GM19468 (cell line): ENCODE data around the gene MRAP.

Experiments used
- ATAC-seq: cut with Tn5 transposase; IDR thresholded peaks from one replicate; pipeline ENCODE4 v1.9.1; 2021; ENCODE audit warnings: mild to moderate bottlenecking, moderate library complexity, moderate number of reproducible peaks; ENCODE audit not compliant: unreplicated experiment; ENCODE audit errors: extremely low read depth

MRAP gene

GRCh38 chr21:32320059-32320458 is 21.4 kb downstream of the MRAP start:
- no peak for ATAC-seq

- no peak for ATAC-seq
These were observed 22.1 kb downstream of the MRAP start for GRCh38 chr21:32320726-32321125.

- ATAC-seq: no peak
These were observed 22.8 kb downstream of the MRAP start for GRCh38 chr21:32321480-32321879.

GRCh38 chr21:32322103-32322502 is 23.4 kb downstream of the MRAP start:
- ATAC-seq: no peak

- ATAC-seq: no peak
These were observed 24.0 kb downstream of the MRAP start for GRCh38 chr21:32322676-32323075.

GRCh38 chr21:32325706-32326105 is 27.1 kb downstream of the MRAP start:
- no peak for ATAC-seq

- no peak for ATAC-seq
These were observed 29.9 kb downstream of the MRAP start for GRCh38 chr21:32328595-32328994.

GRCh38 chr21:32329331-32329730 is 30.7 kb downstream of the MRAP start:
- no peak for ATAC-seq

GRCh38 chr21:32329776-32330175 is 31.1 kb downstream of the MRAP start:
- no peak for ATAC-seq

- no peak for ATAC-seq
These were observed 32.2 kb downstream of the MRAP start for GRCh38 chr21:32330784-32331311.

GRCh38 chr21:32331444-32332305 is 33.0 kb downstream of the MRAP start:
- ATAC-seq: no peak

GRCh38 chr21:32332463-32332951 is 33.9 kb downstream of the MRAP start:
- ATAC-seq: no peak

- no peak for ATAC-seq
These were observed 35.5 kb downstream of the MRAP start for GRCh38 chr21:32333953-32334673.

GRCh38 chr21:32334980-32335531 is 36.4 kb downstream of the MRAP start:
- ATAC-seq: no peak

- no peak for ATAC-seq
These were observed 37.2 kb downstream of the MRAP start for GRCh38 chr21:32335601-32336575.

- no peak for ATAC-seq
These were observed 38.1 kb downstream of the MRAP start for GRCh38 chr21:32336711-32337110.

- ATAC-seq: no peak
These were observed 38.6 kb downstream of the MRAP start for GRCh38 chr21:32337206-32337605.

- no peak for ATAC-seq
These were observed 39.7 kb downstream of the MRAP start for GRCh38 chr21:32338209-32338921.
